Activated T-helper 2 cell treated with anti-CD3 and anti-CD28 coated beads, Interferon-gamma antibody, Interleukin-2, Interleukin-4, amounts not matched to agents 10 μg/mL and 5 μg/mL and 100 μg/mL, durations not matched to agents 14 hours and 24 hours and 36 hours (primary cell): ENCODE data around the gene GALNT2. TPM values are rescaled to one million over a fixed set of nuclear protein-coding genes. Genes with fewer than 3 reads are reported as not detected.

Source experiments
- DNase-seq: peaks from one replicate; pipeline ENCODE4 v3.0.0; 2021; ENCODE audit warnings: low spot score
- H3K27ac Mint-ChIP-seq: one replicate; pipeline ENCODE4 v1.8.0; 2021; ENCODE audit warnings: mixed read lengths
- H3K27me3 Mint-ChIP-seq: one replicate; pipeline ENCODE4 v1.8.0; 2021; ENCODE audit warnings: low read depth, mixed read lengths
- H3K36me3 Mint-ChIP-seq: one replicate; pipeline ENCODE4 v1.8.0; 2021; ENCODE audit warnings: low read depth, mixed read lengths
- H3K4me1 Mint-ChIP-seq: one replicate; pipeline ENCODE4 v1.8.0; 2021; ENCODE audit warnings: low read depth, mixed read lengths
- H3K4me3 Mint-ChIP-seq: one replicate; pipeline ENCODE4 v1.8.0; 2021; ENCODE audit warnings: low read depth, mild to moderate bottlenecking, moderate library complexity, mixed read lengths
- H3K9me3 Mint-ChIP-seq: one replicate; pipeline ENCODE4 v1.8.0; 2021; ENCODE audit warnings: mixed read lengths
- intact Hi-C: fragments of 100-400 bp; cut with micrococcal nuclease; formaldehyde crosslinking; loops from one replicate; pipeline ENCODE4 v1.15.1; 2023
- total RNA-seq: library from RNA; stranded (reverse); gene quantifications from 2 replicates; pipeline ENCODE4 v1.2.3, GENCODE V29; 2022

Gene GALNT2
- total RNA-seq, 1 donor from 2014 or later = 59.3 TPM

- Mint-ChIP-seq H3K4me3 (no peak overlapping the region), H3K4me1 (peaks cover 22% of the 10 kb centered on the region), H3K27ac (no peak overlapping the region), H3K27me3 (no peaks in the 10 kb centered on the region), H3K36me3 (peaks cover 28% of the 10 kb centered on the region), H3K9me3 (no peaks in the 10 kb centered on the region)
- intact Hi-C loops = loop anchor here (10.0 kb wide), 1 partner anchor 155 kb away; no protein-coding TSS in a partner anchor
- DNase-seq = no peak
These were observed 212.5 kb downstream of the GALNT2 start for GRCh38 chr1:230279583-230279945.

DNA sequence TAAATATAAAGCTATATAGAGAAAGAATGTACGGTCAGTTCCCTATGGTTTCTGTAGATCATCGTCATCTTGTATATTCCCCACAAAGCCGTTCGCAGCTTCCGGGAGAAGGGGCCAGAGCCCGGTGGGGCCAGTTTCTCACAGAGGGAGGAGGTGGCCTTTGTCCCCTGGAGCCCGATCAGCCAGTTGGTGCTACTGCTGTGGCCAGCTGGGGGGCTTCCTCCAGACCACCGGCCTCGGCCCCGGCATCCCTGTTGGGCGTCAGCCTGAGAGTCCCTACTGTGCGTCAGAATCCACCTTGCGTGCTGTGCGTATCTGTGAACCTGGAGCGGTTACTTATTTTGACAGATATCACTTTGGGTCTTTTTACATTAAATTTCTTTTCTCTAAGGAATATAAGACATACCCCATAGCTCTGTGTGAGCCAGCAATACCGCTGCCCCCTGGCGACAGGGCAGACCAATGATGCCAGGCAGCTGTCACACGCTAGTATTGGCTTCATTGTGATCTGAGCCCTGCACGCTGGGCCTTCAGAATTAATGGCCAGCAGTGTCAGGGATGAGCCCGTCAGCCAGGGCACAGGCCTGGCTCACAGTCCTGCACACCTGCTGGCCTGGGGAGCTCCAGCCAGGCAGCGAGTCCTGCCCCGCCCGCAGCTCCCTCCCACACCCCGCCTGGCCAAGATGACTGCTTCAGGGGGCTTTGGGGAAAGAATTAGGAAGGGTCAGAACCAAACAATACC, 213.2 kb downstream of the GALNT2 start:
- H3K4me3 Mint-ChIP-seq = no peak overlapping the region
- no peaks in the 10 kb centered on the region for H3K27me3 Mint-ChIP-seq
- no peaks in the 10 kb centered on the region for H3K9me3 Mint-ChIP-seq
- H3K27ac Mint-ChIP-seq = no peak overlapping the region
- peaks cover 20% of the 10 kb centered on the region for H3K4me1 Mint-ChIP-seq
- H3K36me3 Mint-ChIP-seq = peaks cover 28% of the 10 kb centered on the region
- intact Hi-C loops = no loop called here
- DNase-seq = no peak

DNA sequence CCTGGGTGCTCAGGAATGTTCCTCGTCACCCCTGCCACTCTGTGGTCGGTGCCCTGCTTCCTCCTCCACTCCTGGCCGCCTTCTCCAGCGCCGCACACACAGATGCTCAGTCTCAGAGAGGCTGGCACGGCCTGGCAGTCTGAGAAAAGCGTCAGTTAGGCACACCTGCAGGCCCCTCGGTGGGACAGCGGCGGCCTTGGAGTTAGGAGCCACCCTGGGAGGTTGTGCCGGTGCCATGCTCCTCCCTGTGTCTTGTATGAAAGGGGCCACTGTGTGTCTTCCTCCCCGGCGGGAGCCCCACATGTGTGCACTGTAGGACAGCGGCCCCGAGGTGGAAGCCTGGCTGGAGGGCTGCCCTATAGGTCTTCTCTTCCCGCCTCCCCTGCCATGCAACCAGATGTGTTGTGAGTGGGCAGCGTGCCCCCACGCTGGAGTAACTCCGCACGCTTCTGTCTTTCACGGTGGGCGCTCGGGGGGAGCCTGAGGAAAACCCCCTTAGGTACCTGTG, 213.9 kb downstream of the GALNT2 start:
- peaks cover 20% of the 10 kb centered on the region for H3K4me1 Mint-ChIP-seq
- no peak overlapping the region for H3K27ac Mint-ChIP-seq
- H3K27me3 Mint-ChIP-seq = no peaks in the 10 kb centered on the region
- peaks cover 28% of the 10 kb centered on the region for H3K36me3 Mint-ChIP-seq
- H3K9me3 Mint-ChIP-seq = no peaks in the 10 kb centered on the region
- DNase-seq = no peak
- H3K4me3 Mint-ChIP-seq = no peak overlapping the region
- intact Hi-C loops = no loop called here

DNA sequence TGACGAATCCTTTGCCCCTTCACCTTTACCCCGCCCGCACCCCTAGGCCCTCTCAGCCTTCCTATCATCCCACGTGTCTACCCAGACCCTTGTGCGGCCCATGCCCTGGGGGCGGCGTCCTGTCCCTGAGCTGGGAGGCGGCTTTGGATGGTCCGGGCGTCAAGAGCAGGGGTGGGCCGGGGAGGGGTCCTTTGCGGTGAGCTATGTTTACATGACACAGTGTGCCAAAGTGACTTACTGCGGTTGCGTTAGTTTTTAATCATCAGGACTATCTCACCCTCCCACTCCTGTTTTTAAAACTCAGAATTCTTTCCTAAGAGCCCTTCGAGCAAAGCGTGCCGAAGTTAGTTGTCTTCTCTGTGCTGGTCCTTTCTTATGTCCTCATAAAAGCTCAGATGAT, 214.5 kb downstream of the GALNT2 start:
- H3K4me3 Mint-ChIP-seq = no peak overlapping the region
- intact Hi-C loops = no loop called here
- no peaks in the 10 kb centered on the region for H3K27me3 Mint-ChIP-seq
- H3K9me3 Mint-ChIP-seq = no peaks in the 10 kb centered on the region
- H3K27ac Mint-ChIP-seq = no peak overlapping the region
- peaks cover 26% of the 10 kb centered on the region for H3K36me3 Mint-ChIP-seq
- H3K4me1 Mint-ChIP-seq = peaks cover 19% of the 10 kb centered on the region
- DNase-seq = no peak

DNA sequence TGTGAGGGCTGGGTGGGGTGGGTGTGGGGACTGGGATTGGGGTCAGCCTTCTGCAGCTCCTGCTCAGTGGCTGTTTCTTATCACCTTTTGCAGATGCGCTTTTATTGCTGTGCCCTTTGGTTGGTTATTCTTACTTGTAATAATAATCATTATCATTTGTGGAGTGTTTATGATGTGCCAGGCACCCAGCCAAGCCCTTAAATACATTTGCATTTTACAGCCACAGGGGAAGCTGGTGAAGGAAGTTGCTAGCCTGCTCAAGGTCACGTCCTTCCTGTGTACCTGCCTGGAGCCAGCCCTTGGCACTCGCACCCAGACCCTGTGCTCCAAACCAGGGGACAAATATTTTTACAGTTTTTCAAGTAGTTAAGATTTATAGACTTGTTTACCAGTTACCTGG, 215.1 kb downstream of the GALNT2 start:
- no peak for DNase-seq
- H3K4me1 Mint-ChIP-seq = peaks cover 15% of the 10 kb centered on the region
- no peak overlapping the region for H3K4me3 Mint-ChIP-seq
- intact Hi-C loops = no loop called here
- no peaks in the 10 kb centered on the region for H3K27me3 Mint-ChIP-seq
- H3K36me3 Mint-ChIP-seq = peaks cover 20% of the 10 kb centered on the region
- H3K27ac Mint-ChIP-seq = peak overlapping the region; percentile 57
- no peaks in the 10 kb centered on the region for H3K9me3 Mint-ChIP-seq

DNA sequence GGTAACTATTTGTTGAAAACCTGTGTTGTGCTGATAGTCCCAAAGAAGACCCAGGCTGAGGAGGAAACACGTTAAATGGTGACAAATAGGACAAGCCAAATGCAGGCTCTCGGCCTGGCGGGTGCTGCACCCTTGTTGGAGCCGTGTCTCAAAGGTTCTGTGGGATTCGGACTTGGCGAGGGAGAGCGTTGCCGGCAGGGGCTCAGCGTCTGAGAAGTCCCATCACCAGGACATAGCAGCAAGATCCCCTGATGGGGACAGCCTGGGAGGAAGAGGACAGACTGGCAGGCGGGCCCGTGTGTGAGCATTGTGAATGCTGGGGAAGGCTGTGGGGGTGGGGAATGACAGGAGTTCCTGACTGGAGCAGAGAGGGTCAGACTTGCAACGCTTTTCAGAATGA, 216.6 kb downstream of the GALNT2 start:
- H3K4me1 Mint-ChIP-seq = peaks cover 9% of the 10 kb centered on the region
- intact Hi-C loops = no loop called here
- peaks cover 14% of the 10 kb centered on the region for H3K36me3 Mint-ChIP-seq
- no peak overlapping the region for H3K27ac Mint-ChIP-seq
- no peaks in the 10 kb centered on the region for H3K27me3 Mint-ChIP-seq
- no peak for DNase-seq
- H3K4me3 Mint-ChIP-seq = no peak overlapping the region
- H3K9me3 Mint-ChIP-seq = no peaks in the 10 kb centered on the region

DNA sequence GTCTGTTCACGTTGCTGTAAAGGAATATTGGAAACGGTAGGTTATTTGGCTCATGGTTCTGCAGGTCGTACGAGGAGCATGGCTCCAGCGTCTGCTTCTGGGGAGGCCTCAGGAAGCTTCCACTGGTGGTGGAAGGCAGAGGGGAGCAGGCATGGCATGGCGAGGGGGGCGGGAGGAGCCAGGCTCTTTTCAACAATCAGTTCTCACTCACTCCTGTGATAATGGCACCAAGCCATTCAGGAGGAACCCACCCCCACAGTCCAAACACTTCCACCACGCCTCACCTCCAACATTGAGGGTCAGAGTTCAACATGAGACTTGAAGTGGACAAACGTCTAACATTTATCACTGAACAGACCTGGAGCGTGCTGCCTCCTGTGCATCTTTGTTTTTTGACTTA, 217.9 kb downstream of the GALNT2 start:
- Mint-ChIP-seq H3K36me3 (peaks cover 5% of the 10 kb centered on the region), H3K27ac (no peak overlapping the region), H3K9me3 (no peaks in the 10 kb centered on the region), H3K4me3 (no peak overlapping the region), H3K27me3 (no peaks in the 10 kb centered on the region), H3K4me1 (peaks cover 7% of the 10 kb centered on the region)
- intact Hi-C loops = no loop called here
- DNase-seq = no peak

- H3K4me1 Mint-ChIP-seq = peaks cover 7% of the 10 kb centered on the region
- intact Hi-C loops = no loop called here
- H3K9me3 Mint-ChIP-seq = no peaks in the 10 kb centered on the region
- no peak overlapping the region for H3K27ac Mint-ChIP-seq
- H3K27me3 Mint-ChIP-seq = no peaks in the 10 kb centered on the region
- H3K4me3 Mint-ChIP-seq = no peak overlapping the region
- DNase-seq = no peak
- H3K36me3 Mint-ChIP-seq = peaks cover 5% of the 10 kb centered on the region
These were observed 218.3 kb downstream of the GALNT2 start for GRCh38 chr1:230285351-230285750.

GRCh38 chr1:230286166-230286889, 219.3 kb downstream of the GALNT2 start:
- DNase-seq = no peak
- Mint-ChIP-seq H3K27me3 (no peaks in the 10 kb centered on the region), H3K4me3 (no peak overlapping the region), H3K9me3 (no peaks in the 10 kb centered on the region), H3K4me1 (peaks cover 5% of the 10 kb centered on the region), H3K36me3 (peaks cover 3% of the 10 kb centered on the region), H3K27ac (no peak overlapping the region)
- intact Hi-C loops = no loop called here

DNA sequence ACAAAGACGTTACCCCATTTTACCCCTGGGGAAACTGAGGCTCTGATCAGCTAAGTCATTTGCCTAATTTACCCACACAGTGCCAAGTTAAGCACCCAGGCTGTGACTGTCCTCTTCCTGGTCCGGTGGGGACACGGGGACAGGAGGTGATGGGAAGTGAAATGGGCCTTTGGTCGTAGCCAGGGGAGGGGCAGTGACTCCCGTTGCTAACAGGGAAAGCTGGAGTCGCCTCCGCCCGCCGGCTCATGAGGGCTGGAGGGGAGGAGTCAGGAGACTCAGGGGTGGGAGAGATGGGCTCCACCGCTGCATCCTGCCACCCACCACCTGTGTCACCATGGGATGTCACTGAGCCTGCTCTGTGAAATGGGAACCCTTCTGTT, 219.8 kb downstream of the GALNT2 start:
- intact Hi-C loops = no loop called here
- peaks cover 2% of the 10 kb centered on the region for H3K27me3 Mint-ChIP-seq
- DNase-seq = no peak
- H3K4me1 Mint-ChIP-seq = peaks cover 2% of the 10 kb centered on the region
- H3K9me3 Mint-ChIP-seq = no peaks in the 10 kb centered on the region
- peaks cover 3% of the 10 kb centered on the region for H3K36me3 Mint-ChIP-seq
- H3K4me3 Mint-ChIP-seq = no peak overlapping the region
- H3K27ac Mint-ChIP-seq = no peak overlapping the region

GRCh38 chr1:230287674-230288315, 220.8 kb downstream of the GALNT2 start:
- no peak overlapping the region for H3K4me3 Mint-ChIP-seq
- no peaks in the 10 kb centered on the region for H3K9me3 Mint-ChIP-seq
- no peaks in the 10 kb centered on the region for H3K36me3 Mint-ChIP-seq
- H3K27ac Mint-ChIP-seq = no peak overlapping the region
- H3K27me3 Mint-ChIP-seq = peaks cover 7% of the 10 kb centered on the region
- intact Hi-C loops = no loop called here
- H3K4me1 Mint-ChIP-seq = no peaks in the 10 kb centered on the region
- DNase-seq = no peak

- H3K27ac Mint-ChIP-seq = no peak overlapping the region
- H3K36me3 Mint-ChIP-seq = no peaks in the 10 kb centered on the region
- intact Hi-C loops = no loop called here
- H3K4me3 Mint-ChIP-seq = no peak overlapping the region
- no peak for DNase-seq
- H3K9me3 Mint-ChIP-seq = no peaks in the 10 kb centered on the region
- H3K27me3 Mint-ChIP-seq = peaks cover 13% of the 10 kb centered on the region
- H3K4me1 Mint-ChIP-seq = no peaks in the 10 kb centered on the region
These were observed 221.8 kb downstream of the GALNT2 start for GRCh38 chr1:230288641-230289349.

DNA sequence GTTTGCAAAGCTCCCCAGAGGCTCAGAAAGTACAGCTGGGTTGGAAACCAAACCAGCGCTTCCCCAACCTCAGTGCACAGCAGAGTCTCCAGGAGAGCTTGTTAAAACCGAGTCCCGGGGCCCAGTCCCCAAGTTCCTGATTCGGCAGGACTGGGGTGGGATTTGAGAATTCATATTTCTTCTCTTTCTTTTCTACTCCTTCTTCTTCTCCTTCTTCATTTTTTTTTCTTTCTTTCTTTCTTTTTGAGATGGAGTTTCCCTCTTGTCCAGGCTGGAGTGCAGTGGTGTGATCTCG, 222.3 kb downstream of the GALNT2 start:
- no peak overlapping the region for H3K4me3 Mint-ChIP-seq
- no peaks in the 10 kb centered on the region for H3K36me3 Mint-ChIP-seq
- intact Hi-C loops = no loop called here
- no peaks in the 10 kb centered on the region for H3K4me1 Mint-ChIP-seq
- peaks cover 14% of the 10 kb centered on the region for H3K27me3 Mint-ChIP-seq
- H3K9me3 Mint-ChIP-seq = no peaks in the 10 kb centered on the region
- no peak overlapping the region for H3K27ac Mint-ChIP-seq
- no peak for DNase-seq
